GM21515 (cell line): ENCODE measurements around the gene CTBP2.

ENCODE experiments used
- ATAC-seq: cut with Tn5 transposase; IDR thresholded peaks from one replicate; pipeline ENCODE4 v1.9.1; 2021; ENCODE audit not compliant: unreplicated experiment

CTBP2 gene

DNA sequence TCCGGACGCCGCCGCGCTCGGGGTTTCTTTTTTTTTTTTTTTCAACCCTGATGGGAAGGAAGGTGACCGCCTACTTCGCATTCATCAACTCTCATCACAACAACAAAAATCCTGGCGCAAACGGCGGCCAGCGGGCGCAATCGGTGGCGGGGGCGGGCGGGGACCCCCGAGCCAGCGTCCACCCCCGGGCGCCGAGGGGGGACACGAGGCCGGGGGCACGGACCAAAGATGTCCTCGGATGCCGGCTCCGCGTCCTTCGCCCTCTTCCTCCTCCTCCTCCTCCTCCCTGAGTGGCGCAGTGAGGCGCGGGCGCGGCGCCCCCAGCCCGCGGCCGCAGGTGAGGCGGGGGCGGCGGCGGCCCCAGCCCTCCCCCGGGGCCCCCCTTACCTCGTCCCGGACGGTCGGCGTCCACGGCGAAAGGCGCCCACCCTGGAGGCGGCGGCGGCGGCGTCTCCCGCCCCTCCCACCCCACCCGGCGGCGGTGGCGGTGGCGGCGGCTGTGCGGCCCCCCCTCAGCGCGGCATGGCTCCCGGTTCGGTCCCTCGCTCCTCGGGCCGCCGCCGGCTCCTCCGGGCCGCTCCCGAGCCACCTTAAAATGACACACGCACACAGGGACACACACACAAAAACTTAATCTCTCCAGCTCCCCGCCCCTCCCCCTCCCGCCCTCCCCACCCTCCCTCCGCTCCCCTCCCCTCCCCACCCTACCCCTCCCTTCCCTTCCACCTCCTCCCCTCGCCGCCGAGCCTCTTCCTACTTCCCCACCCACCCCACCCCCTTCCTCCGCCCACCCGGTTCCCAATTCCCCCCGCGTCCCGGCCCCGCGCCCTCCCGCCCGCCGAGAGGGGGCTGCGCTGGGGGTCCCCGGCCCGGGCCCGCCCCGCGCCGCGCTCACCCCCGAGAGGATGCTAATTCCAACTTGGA is at the start of gene CTBP2:
TSS of gene CTBP2 (minus strand) at position 632 of the 924 bp plus-strand sequence.
- ATAC-seq = no peak

DNA sequence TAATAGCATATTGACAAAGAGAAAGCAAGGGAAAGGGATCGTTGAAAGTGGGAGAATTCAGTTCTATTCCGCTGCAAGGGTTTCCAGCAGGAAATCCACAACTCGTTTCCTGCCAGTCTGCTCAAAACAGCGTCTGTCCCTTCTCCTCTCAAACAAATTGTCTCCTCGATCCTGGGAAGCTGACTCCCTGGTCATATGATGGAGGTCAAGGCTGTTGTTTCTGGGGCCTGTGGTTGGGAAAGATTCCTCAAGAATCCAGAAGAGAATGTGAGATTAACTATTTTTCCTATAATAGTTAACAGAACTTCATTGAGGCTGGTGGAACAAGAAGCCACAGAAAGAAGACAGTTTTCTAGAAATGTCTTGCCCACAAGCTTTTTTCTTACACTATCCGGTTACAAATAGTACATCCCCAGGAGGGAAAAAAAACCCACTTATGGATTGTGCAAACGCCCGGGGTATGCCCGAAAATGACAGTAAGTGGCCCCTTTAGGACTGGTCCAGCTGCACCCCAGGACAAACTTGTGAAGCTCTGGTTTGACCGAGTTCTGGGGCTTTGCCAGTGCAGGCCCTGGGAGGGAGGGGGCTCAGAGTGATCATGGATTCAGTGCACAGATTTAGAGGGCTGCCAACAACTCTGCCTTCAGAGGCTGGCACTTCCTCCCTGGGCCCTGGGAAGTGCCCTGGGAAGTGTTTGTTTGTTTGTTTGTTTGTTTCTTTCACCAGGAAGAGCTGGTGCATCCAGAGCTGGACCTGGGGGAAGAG is 49.4 kb upstream of the CTBP2 start:
- no peak for ATAC-seq

DNA sequence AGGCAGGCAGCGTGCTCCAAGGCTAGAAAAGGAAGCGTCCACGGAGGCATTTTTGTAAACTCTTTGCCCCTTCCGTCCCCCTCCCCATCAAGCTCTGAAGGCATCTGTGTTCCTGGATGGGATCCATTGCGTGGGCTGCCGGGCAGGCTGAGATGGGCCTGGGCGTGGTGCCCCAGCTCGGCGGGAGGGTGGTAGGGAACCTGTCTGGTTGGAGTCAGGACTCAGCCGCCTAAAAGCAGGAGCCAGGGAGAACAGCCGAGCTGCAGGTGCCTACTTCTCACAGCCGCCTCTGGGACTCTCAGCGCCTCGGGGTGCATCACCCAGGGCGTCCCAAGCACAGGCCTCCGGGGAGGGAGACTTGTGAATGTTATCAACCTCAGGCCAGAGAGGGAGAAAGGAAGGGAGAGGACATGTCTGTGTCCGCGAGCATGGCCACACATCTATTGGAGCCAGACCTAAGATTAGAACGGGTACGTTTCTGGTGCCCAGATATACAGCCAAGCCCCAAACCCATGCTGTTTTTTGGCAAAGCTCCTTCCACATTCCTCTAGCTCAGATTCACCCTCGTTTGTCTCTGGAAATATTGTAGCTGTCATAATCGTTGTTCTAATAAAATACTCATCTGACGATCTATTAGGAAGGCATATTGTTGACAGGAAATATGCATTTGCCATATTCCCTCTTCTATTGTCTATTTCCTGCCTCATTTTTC is 48.6 kb upstream of the CTBP2 start:
- no peak for ATAC-seq

DNA sequence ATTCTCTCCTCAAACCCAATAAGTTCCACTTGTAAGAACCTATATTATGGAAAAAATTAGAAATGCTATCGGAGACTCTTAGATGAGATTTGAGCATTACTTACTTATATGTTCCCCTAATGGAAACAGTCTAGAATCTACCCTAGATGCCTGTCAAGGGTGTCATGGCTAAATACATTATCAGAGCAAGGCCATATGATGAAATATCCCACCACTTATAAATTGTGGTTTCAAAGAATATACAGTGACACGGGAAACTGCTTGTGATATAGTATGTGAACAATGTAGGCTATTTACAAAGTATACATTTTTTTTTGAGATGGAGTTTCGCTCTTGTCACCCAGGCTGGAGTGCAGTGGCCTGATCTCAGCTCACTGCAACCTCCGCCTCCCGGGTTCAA is 46.3 kb upstream of the CTBP2 start:
- ATAC-seq = no peak

DNA sequence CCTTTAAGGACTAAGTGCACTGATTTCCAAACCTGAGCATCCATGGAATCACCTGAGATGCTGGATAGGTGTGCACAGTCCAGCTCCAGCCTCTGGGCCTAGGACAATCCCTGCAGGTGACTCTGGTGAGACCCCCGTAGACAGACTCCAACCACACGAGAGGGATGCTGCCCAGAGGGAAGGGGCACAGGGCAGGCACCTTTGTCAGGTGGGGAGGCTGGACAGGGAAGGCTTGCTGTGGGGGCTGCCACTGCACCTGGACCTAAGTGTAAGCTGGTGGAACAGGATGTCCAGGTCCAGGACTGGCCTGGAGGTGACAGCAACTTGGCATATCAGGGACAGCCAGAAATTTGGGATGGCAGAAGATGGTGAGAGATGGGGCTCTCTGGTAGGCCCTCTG is 45.1 kb upstream of the CTBP2 start:
- no peak for ATAC-seq

DNA sequence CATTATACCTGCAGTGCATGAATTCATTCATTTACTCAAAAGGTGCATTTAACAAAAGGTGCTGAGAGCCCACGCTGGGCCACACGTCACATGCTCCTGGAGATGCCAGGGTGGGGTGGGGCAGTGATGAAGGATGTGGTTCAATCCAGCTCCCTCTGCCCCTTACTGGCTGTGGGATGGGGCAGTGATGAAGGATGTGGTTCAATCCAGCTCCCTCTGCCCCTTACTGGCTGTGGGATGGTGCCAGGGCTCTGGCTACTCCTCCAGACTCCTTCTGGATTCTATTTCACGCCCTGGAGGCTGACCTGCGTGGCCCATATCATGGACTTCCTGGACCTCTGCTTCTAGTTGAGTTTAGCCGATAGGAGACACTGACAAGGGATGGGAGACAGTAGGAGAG is 44.0 kb upstream of the CTBP2 start:
- no peak for ATAC-seq

DNA sequence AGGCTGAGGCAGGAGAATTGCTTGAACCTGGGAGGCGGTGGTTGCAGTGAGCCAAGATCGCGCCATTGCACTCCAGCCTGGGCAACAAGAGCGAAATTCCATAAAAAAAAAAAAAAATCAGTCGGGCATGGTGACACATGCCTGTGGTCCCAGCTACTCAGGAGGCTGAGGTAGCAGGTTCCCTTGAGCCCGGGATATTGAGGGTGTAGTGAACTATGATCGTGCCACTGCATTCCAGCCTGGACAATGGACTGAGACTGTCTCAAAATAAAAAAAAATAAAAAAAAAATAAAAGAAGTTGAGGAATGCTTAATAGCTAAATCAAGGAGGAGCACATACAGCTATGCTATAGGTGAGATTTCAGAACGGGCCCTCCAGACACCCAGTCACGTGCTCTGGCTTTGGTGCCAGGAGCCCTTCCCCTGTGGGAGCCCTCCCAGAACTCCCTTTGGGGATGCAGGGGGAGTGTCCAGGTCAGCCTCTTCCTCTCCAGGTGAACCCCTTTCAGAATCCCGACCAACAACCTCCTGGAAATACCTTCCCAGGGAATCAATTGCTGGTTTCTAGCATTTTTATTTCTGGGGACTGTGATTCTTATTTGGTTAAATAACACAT is 42.9 kb upstream of the CTBP2 start:
- ATAC-seq = no peak

DNA sequence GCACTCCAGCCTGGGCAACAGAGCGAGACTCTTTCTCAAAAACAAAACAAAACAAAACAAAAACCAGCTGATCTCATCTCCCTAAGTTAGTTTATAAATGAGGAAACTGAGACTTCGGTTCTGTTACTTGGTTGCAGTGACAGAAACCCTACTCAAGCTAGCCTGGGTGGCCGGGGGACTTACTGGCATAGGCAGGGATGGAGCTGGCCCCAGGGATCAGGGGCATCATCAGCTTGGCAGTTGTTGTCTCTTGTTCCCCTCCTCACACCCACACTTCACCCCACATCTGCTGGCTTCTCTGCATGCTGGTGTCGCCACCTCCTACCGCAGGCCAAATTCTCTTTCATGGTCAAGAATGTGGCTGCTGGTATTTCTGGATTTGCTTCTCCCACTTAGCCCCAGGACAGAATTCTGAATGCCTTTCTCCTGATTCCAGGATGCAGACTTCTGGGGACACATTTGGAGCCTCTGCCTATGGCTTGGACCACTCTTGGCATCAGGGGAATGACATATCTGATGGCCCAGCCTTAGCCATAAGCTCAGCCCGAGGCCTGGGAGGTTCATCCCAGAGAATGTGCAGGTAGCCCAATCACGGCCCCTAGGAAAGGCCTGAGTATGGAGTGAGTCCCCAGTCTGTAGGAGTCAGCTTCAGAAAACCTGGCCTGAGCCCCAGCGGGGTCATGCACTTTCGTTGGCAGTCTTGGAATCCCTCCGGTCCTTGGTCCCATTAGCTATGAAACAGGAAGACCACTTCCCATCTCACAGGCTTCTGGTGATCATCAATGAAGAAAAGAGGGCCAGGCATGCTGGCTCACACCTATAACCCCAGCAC is 41.6 kb upstream of the CTBP2 start:
- ATAC-seq = no peak

DNA sequence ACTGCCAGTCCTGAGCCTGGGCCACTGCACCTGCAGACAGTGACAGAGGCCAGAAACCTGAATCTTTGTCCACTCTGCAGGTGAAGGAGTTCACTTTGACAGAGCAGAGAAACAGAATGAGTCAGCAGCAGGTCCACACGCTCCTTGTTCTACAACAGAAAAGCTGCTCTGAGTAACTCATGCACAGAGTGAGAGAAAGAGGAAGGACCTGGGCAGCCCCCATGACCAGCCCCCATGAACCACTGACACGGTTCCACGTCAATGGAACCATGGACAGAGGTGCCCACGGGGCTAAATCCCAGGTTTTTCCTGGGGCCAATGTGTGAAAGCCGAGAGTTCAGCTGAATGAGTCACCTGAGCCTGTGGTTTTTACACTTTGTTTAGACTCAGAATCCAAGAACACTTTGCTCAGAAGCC is 40.8 kb upstream of the CTBP2 start:
- ATAC-seq = peak; percentile 90

DNA sequence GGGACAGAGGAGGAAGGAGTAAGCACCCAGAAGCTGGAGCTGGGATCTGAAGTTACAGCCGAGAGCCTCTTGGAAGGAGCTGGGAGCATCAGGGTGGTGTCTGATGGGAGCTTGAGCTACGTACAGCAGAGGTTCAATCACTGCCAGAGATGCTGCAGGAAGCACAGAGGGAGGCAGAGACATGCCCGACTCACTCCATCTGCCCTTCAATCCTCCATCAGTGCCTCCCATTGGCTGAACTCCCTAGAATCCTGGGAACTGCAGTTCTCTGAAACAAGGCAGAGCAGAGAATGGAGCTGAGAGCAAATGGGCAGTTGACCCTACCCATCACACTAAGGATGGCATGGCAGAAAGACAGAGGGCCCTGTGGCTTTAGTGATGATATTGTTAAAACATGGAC is 40.0 kb upstream of the CTBP2 start:
- ATAC-seq = no peak

DNA sequence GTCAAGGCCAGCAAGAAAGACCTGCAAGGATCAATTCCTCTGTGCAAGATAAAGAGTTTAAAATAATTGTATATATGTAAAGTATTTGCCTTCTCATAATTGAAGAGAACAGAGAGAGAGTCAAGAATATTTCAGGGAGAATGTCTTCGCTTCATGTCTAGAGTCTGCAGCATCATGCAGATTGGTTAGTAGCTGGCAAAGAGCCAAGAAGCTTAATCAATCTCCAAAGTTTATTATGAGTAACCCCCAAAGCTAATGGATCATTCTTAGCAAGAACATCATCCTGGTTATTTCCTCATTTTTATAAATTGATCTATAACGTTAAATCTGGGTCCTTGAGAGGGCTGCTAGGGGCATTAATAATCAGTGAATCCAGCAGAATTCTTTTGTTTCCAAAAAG is 38.9 kb upstream of the CTBP2 start:
- ATAC-seq = no peak

DNA sequence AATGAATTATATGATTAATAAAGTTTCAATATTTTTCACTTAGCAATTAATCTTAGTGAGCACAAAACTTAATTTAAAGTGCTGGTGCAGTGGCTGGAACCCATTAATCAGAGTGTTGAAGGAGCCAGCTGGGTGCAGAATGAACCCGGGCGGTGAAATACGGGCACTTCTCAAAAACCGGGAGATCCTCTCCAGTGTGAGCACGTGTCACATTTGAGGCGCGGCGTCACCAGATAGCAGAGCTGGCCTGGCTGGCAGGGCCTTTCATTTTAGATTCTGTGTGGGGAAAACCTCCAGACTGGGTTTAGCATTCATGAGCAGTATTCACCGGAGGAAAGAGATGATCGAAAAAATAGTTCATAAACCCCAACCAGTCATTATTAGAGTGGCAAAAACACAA is 34.5 kb upstream of the CTBP2 start:
- ATAC-seq = no peak

DNA sequence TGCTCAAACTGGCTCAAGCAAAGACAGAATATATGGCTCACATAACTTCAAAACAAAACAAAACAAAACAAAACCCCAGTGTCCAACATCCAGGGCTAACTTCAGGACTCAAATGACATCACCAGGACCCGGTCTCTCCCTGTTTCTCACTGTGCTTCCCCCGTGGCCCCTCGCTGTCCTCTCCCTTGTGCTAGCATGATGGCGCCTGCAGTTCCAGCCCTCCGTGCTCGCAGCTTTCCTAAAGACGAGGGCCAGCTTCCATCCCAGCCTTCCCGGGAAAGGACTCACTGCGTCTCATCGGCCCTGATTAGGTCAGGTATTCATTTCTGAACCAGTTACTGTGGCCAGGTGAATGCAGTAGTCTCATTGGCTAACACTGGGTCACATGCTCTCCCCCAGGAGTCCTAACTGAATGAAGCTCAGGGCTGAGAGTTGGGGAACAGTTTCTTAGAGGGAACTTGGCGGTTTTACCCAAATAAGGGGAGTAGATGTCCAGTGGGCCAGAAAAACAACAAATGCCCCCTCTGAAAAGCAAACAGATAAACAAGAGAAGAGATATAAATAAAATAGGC is 33.0 kb upstream of the CTBP2 start:
- ATAC-seq = no peak

DNA sequence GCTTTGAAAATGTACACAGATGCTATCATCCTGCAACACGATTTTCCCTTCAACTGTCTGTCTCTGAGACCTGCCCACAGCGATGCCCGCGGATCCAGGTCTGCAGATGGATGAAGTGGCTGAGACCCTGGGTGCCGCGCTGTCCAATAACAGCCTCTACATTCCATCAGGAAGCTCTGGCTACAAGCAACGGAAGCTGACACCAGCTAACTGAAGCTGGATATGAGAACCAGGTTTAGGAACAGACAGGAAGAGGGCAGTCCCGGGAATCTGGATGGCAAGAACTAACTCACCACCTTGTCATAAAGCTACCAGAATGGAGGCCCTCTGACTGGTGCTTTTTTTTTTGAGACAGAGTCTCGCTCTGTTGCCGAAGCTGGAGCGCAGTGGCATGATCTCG is 32.3 kb upstream of the CTBP2 start:
- ATAC-seq = no peak

DNA sequence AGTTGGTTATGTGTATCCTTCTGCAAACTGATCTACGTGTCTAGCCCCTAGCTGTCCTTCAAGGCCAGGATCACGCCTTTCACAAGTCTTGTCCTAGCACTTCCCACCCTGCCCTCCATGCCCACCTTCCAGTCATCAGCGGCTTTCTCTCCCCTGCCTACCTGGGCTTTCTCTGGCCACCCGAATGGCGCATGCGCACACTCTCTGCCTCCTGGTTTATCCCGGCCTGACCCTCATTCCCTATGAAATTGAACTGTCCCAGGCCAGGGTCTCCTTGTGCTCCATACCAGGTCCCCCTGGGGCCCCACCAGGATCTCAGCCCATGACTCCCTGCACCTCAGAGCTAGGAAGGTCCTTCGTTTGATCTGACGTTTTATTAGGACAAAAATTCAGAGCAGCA is 31.6 kb upstream of the CTBP2 start:
- ATAC-seq = no peak

DNA sequence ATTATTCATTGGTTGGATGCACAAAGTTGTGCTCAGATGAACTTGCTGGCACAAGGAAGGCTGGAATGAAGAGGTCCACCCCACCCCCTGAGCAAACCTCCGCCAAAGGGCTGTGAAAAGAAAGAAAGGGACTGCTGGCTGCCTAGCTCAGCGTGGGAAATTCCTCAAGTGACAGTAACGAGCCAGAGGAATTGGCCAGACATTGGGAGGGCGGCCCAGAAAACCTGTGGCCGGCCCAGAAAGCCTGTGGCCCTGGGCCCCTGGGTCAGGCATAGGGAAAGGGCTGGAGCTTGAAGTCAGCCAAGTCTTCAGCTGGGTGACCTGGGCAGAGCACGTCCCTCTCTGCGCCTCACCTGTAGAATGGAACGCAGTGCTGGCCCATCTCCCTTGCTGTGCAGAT is 30.6 kb upstream of the CTBP2 start:
- ATAC-seq = no peak

DNA sequence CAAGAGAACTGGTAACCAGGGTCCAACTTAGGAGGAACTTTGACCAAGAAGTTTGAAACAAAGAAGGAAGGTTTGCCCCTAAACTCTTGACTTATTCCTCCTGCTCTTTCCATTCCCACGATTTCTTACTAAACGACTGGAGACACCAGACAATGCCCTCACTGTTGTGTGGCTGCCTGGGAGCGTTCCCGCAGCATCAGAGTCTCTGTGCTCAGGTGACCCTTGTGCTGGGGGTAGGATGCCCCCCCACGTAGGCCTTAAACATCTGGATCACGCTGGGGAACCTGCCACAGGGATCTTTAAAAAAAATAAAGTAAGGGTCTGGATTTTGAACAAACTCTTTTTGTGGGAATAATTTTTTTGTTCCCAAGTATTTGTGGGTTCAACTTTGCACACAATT is 30.1 kb upstream of the CTBP2 start:
- ATAC-seq = no peak

DNA sequence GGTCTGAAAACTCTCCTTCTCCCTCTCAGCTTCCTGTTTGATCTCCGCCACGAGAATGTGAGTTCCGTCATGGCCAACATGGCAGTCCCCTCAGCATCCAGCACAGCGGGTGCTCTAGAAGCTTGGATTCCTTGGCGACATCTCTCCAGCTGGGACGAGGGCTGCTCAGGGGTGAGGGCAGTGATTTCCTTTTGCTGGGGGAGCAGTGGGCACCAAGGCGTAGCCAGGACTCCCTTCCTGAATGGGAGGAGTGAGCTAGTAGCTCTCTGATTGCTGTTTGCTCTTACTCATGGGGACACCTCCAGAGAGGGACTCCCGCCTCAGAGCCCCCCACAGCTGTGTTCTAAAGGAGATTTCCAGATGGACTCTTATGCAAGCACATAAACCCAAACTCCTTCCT is 28.8 kb upstream of the CTBP2 start:
- no peak for ATAC-seq

DNA sequence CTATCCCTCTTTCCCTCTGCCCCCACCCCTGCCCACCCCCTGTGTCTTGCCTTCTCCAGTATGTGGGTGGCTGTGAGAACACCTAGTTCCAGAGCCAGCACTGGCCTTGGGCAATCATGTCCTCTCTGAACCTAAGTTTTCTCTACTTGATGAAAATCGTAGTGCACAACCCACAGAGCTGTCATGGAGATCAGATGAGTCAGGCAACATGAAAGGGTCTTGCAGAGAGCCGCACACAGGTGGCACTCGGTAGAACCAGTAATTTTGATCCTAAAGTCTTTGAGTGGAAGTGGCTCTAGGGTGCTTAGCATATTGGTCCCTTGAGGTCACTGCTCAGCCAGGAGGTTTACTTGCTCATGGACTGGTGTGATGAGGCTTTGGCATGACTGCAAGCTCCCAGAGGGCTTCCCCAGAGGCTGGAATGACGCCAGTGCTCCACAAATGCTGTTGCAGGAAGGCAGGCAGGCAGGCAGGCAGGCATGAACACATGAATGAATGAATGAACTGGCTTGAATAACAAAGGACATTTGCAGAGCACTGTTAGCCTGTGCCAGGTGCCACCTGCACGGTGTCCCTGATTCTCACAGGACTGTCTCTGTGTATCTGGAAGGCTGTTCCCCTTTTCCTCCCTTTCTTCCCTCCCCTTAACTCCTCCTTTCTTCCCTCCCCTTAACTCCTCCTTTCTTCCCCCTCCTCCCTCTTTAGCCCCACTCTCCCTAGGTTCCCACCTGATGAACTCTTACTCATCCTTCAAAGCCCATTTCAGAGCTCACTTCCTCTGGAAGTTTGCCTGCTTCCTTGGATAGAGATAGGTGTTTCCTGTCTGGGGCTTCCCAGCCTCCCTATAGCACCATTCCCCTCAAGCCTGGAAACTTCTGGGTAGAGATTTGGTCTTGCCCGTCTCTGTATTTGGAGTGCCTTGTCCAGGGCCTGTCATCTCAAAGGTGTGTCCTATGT is 27.2 kb upstream of the CTBP2 start:
- no peak for ATAC-seq
